Vagina (tissue), 2 donors: ENCODE results near the gene LCK. TPM values are rescaled to one million over a fixed set of nuclear protein-coding genes. Genes with fewer than 3 reads are reported as not detected.

Experiments used
- DNase-seq, 2 donors: peaks; one replicate each; pipeline ENCODE4 v3.0.0-alpha.2; 2017; ENCODE audit errors: extremely low spot score in 2 of 2
- H3K27ac ChIP-seq: fragments of 200-600 bp; sonication (generic); one replicate; pipeline ENCODE4 v1.5.1; 2019
- H3K27me3 ChIP-seq: fragments of 200-600 bp; sonication (generic); one replicate; pipeline ENCODE4 v1.5.1; 2019
- H3K36me3 ChIP-seq, 2 donors: fragments of 200-600 bp; sonication (generic); one replicate each; pipeline ENCODE4 v1.5.1; 2017 to 2019
- H3K4me1 ChIP-seq: fragments of 200-600 bp; sonication (generic); one replicate; pipeline ENCODE4 v1.5.1; 2019
- H3K4me3 ChIP-seq, 2 donors: fragments of 200-600 bp; sonication (generic); 1 replicate in 1 of 2; 2 replicates in 1 of 2; pipeline ENCODE4 v1.5.1; 2016 to 2019
- H3K9me3 ChIP-seq: fragments of 200-600 bp; sonication (generic); one replicate; pipeline ENCODE4 v1.5.1; 2019
- POLR2A ChIP-seq, 2 donors: fragments of 450-650 bp; IDR thresholded peaks; one replicate each; pipeline ENCODE4 v1.6.1; 2017; ENCODE audit warnings: antibody characterized with exemption in 2 of 2, mild to moderate bottlenecking in 2 of 2, moderate library complexity in 2 of 2
- POLR2AphosphoS5 ChIP-seq, 2 donors: sonication (generic); formaldehyde crosslinking; IDR thresholded peaks; one replicate each; pipeline ENCODE4 v1.9.0; 2017; ENCODE audit warnings: antibody characterized with exemption in 2 of 2, mild to moderate bottlenecking in 2 of 2, low read depth in 1 of 2; ENCODE audit not compliant: insufficient read depth in 1 of 2
- intact Hi-C: fragments of 100-400 bp; cut with DNase I; formaldehyde crosslinking; loops from one replicate; pipeline ENCODE4 v1.15.1; 2023
- total RNA-seq: library from RNA; depleted of rRNA; stranded (reverse); fragments of >200 nt; gene quantifications from one replicate; pipeline ENCODE4 v1.2.3, GENCODE V29; 2016
- TF ChIP-seq, protein P1 (sequence below), 3 experiments: fragments of 450-650 bp in 2 of 3; fragments of 200-600 bp in 1 of 3; sonication (generic) in 1 of 3; IDR thresholded peaks; one replicate each; pipeline ENCODE4 v1.5.1; 2017 to 2019; ENCODE audit warnings: antibody characterized with exemption in 3 of 3, mild to moderate bottlenecking in 2 of 3, moderate library complexity in 2 of 3

Gene LCK
- total RNA-seq, 1 donor from 2014 or later, result 6.4 TPM

DNA sequence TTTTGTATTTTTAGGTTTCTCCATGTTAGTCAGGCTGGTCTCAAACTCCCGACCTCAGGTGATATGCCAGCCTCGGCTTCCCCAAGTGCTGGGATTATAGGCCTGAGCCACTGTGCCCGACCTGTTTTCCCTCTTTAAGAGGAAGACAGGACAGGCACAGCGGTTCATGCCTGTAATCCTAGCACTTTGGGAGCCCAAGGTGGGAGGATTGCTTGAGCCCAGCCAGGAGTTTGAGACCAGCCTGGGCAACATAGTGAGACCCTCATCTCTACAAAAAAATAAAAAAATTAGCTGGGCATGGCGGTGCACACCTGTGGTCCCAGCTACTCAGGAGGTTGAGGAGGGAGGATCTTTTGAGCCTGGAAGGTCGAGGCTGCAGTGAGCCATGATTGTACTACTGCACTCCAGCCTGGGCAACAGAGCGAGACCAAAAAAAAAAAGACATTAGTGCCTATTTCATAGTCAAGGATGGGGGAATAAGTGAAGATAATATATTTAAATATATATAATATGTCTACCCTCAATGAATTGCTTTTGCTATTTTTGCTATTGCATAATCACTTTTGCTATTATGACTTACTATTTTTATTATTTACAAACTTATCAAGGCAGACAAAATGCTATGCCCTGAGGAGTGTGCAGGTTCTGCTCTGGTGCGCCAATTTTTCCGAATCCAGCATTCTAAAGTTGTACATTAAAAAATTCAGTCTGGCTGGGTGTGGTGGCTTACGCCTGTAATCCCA, 67.2 kb downstream of the LCK start:
- H3K27me3 ChIP-seq, result no peaks in the 10 kb centered on the region
- H3K4me1 ChIP-seq, result no peaks in the 10 kb centered on the region
- no peak for DNase-seq
- TF ChIP-seq, protein P1, sequence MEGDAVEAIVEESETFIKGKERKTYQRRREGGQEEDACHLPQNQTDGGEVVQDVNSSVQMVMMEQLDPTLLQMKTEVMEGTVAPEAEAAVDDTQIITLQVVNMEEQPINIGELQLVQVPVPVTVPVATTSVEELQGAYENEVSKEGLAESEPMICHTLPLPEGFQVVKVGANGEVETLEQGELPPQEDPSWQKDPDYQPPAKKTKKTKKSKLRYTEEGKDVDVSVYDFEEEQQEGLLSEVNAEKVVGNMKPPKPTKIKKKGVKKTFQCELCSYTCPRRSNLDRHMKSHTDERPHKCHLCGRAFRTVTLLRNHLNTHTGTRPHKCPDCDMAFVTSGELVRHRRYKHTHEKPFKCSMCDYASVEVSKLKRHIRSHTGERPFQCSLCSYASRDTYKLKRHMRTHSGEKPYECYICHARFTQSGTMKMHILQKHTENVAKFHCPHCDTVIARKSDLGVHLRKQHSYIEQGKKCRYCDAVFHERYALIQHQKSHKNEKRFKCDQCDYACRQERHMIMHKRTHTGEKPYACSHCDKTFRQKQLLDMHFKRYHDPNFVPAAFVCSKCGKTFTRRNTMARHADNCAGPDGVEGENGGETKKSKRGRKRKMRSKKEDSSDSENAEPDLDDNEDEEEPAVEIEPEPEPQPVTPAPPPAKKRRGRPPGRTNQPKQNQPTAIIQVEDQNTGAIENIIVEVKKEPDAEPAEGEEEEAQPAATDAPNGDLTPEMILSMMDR (IDR thresholded peaks at IDR 0.05), result no peak
- no peak for TF ChIP-seq POLR2A (IDR thresholded peaks at IDR 0.05)
- TF ChIP-seq POLR2AphosphoS5 (IDR thresholded peaks at IDR 0.05; ENCODE audit: insufficient read depth in 1 of 2, low read depth in 1 of 2), result no peak
- no peaks in the 10 kb centered on the region for H3K9me3 ChIP-seq
- H3K27ac ChIP-seq, result no peak overlapping the region
- H3K4me3 ChIP-seq, result no peak overlapping the region
- peaks cover 0 to 24% of the 10 kb centered on the region in 2 donors for H3K36me3 ChIP-seq
- intact Hi-C loops, result no loop called here

DNA sequence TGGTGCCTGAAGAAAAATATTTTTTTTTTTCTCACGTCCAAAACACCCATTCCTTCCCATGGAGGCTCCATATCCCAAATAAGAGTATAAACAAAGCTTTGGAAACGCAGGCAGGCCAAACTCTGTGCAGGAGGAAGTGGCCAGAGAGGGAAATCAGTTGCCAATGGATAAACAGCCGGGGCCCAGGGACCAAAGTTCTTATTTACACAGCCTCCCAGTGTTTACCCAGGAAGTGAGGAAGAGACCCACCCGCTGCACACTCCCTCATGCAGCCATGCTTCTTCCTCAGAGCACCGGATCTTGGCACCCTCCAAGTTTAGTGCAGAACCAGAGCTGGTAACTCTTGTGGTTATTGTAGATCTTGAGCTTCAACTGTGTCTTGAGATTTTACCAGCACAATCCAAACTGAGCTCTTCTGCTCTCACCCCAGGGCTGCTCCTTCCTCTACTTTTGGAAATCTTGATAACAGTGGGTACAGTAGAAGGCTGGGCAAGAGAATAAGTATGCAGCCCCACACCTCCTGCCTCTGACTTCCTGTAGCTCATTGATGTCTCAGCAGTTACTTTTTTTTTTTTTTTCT, 70.7 kb downstream of the LCK start:
- Histone ChIP-seq H3K4me3 (no peak overlapping the region), H3K27ac (no peak overlapping the region), H3K9me3 (no peaks in the 10 kb centered on the region), H3K36me3 (peaks cover 0 to 45% of the 10 kb centered on the region in 2 donors), H3K27me3 (no peaks in the 10 kb centered on the region), H3K4me1 (no peaks in the 10 kb centered on the region)
- DNase-seq, result no peak
- intact Hi-C loops, result no loop called here
- TF ChIP-seq POLR2A (IDR thresholded peaks at IDR 0.05), result no peak

DNA sequence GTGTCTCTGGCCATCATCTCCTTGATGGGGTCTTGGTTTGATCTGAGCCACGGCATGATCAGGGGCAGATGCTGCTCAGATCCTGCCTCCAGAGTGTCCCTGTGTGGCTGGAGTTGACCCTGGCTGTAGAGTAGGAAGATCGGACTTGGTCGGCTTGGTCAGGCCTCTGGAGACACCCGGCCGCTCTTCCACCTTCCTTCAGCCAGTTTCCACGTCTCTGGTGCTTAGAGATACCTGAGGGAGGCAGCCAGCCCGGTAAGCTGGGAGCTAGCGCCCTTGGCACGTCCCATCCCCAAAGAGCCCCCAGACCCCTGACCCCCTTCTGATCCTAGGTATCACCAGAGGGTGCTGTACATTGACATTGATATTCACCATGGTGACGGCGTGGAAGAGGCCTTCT, 76.1 kb downstream of the LCK start:
- H3K36me3 ChIP-seq, result peaks cover 0 to 75% of the 10 kb centered on the region in 2 donors
- no peak overlapping the region for H3K4me3 ChIP-seq
- H3K9me3 ChIP-seq, result no peaks in the 10 kb centered on the region
- DNase-seq, result no peak
- intact Hi-C loops, result no loop called here
- H3K4me1 ChIP-seq, result no peaks in the 10 kb centered on the region
- no peak overlapping the region for H3K27ac ChIP-seq
- no peaks in the 10 kb centered on the region for H3K27me3 ChIP-seq
- TF ChIP-seq POLR2A (IDR thresholded peaks at IDR 0.05) (no peak), POLR2AphosphoS5 (IDR thresholded peaks at IDR 0.05; ENCODE audit: insufficient read depth in 1 of 2, low read depth in 1 of 2) (no peak)
- TF ChIP-seq, protein P1 (IDR thresholded peaks at IDR 0.05), result no peak

DNA sequence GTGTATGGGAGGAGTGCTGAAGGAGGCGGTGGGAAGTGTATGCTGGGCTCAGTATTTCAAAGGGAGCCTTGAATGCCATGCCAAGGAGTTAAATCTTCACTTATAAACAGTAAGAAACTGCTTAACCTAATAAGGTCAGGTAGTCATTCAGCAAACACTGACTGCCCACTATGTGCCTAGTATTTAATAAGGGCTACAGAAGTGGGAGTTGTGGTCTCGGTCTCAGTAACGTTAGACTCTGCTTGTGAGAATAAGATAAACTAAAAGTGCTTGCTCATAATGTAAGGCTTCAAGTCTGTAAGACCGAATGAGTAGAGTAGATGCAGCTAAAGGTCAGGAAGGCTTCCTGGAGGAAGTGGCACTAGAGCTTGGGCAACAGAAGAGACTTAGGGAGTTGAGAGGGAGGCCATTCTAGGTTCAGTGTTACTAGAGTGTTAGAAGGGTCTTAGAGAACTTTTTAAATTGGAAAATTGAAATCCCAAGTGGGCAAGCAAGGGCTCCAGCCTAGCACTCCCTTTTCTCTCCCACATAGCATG, 78.9 kb downstream of the LCK start:
- Histone ChIP-seq H3K27me3 (no peaks in the 10 kb centered on the region), H3K36me3 (peaks cover 0 to 71% of the 10 kb centered on the region in 2 donors)
- intact Hi-C loops, result no loop called here

DNA sequence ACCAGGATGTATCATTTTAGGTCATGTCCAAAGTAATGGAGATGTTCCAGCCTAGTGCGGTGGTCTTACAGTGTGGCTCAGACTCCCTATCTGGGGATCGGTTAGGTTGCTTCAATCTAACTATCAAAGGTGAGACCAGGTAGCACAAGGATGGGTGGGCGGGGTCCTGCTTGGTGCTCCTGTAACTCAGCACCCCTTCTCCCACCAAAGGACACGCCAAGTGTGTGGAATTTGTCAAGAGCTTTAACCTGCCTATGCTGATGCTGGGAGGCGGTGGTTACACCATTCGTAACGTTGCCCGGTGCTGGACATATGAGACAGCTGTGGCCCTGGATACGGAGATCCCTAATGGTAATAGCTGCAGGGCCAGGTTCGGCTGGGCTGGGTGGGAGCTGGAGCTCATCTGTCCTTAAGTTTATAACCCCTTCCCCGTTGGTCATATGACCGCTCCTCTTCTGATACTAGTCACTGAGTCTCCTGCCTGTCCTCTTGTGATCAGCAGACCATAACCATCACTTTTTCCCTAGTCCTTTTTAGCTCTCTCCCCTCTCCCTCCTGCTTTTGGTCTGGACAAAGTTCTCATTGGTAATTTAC, 79.6 kb downstream of the LCK start:
- DNase-seq, result no peak
- Histone ChIP-seq H3K27me3 (no peaks in the 10 kb centered on the region), H3K4me1 (peaks cover 13% of the 10 kb centered on the region), H3K36me3 (peaks cover 0 to 64% of the 10 kb centered on the region in 2 donors), H3K9me3 (no peaks in the 10 kb centered on the region), H3K27ac (no peak overlapping the region), H3K4me3 (no peak overlapping the region)
- intact Hi-C loops, result no loop called here
- TF ChIP-seq, protein P1 (IDR thresholded peaks at IDR 0.05), result no peak
- TF ChIP-seq POLR2AphosphoS5 (IDR thresholded peaks at IDR 0.05; ENCODE audit: insufficient read depth in 1 of 2, low read depth in 1 of 2), result no peak
- no peak for TF ChIP-seq POLR2A (IDR thresholded peaks at IDR 0.05)

More for the DNA sequence above, 78.9 kb downstream of the LCK start:
- TF ChIP-seq POLR2A (IDR thresholded peaks at IDR 0.05) (no peak), POLR2AphosphoS5 (IDR thresholded peaks at IDR 0.05; ENCODE audit: insufficient read depth in 1 of 2, low read depth in 1 of 2) (no peak)
- TF ChIP-seq, protein P1 (IDR thresholded peaks at IDR 0.05), result no peak
- no peak overlapping the region for H3K4me3 ChIP-seq
- no peaks in the 10 kb centered on the region for H3K9me3 ChIP-seq
- peaks cover 9% of the 10 kb centered on the region for H3K4me1 ChIP-seq
- DNase-seq, result no peak
- no peak overlapping the region for H3K27ac ChIP-seq
